Left lung (tissue), 10 donors: ENCODE measurements around the gene UBE2F. TPM values are rescaled to one million over a fixed set of nuclear protein-coding genes. Genes with fewer than 3 reads are reported as not detected.
"Not testable (repeated sequence)": the region's sequence is repeated elsewhere in the genome, so short reads cannot be mapped to it uniquely, and the experiment has no call there.

ENCODE experiments used
- ATAC-seq: fragments of 200-7000 bp; cut with Tn5 transposase; one replicate; pipeline ENCODE4 v1.9.1; 2020; ENCODE audit warnings: moderate library complexity
- DNase-seq, 4 donors: peaks; one replicate each; pipeline ENCODE4 v3.0.0-alpha.2; 2013 to 2020
- H3K27ac ChIP-seq, 2 donors: fragments of 200-600 bp; sonication (generic) in 1 of 2; one replicate each; pipeline versions ENCODE4 v1.5.0 to v1.8.0; 2020 to 2021
- H3K27me3 ChIP-seq, 2 donors: fragments of 200-600 bp; sonication (generic) in 1 of 2; one replicate each; pipeline versions ENCODE4 v1.5.0 to v1.8.0; 2020 to 2021
- H3K36me3 ChIP-seq, 2 donors: fragments of 200-600 bp; sonication (generic) in 1 of 2; one replicate each; pipeline versions ENCODE4 v1.5.0 to v1.8.0; 2020 to 2021
- H3K4me1 ChIP-seq, 2 donors: fragments of 200-600 bp; one replicate each; pipeline ENCODE4 v1.8.0; 2021
- H3K4me3 ChIP-seq, 2 donors: fragments of 200-600 bp; sonication (generic) in 1 of 2; one replicate each; pipeline versions ENCODE4 v1.5.0 to v1.8.0; 2020 to 2021; ENCODE audit warnings: mild to moderate bottlenecking in 1 of 2
- H3K9me3 ChIP-seq, 2 donors: fragments of 200-600 bp; sonication (generic) in 1 of 2; one replicate each; pipeline versions ENCODE4 v1.5.0 to v1.8.0; 2020 to 2021
- intact Hi-C, 2 donors: fragments of 100-400 bp; cut with DNase I; formaldehyde crosslinking; loops; one replicate each; pipeline versions ENCODE4 v1.11.2 to v1.14.2; 2022
- polyA plus RNA-seq, 6 donors: library from polyadenylated mRNA; unstranded; fragments of 120-200 nt; gene quantifications; one replicate each; pipeline ENCODE4 v1.2.1, GENCODE V29; 2013; ENCODE audit not compliant: insufficient read length in 6 of 6
- total RNA-seq, 2 donors: library from RNA; stranded (reverse); fragmentation: NEBNext Ultra II Directional; extraction: Animal tissue kit (Norgen Biotek cat#: 25700); gene quantifications; one replicate each; pipeline ENCODE4 v1.2.1, GENCODE V29; 2021
- TF ChIP-seq, protein P1 (sequence below), 2 donors: fragments of 200-600 bp; sonication (generic) in 1 of 2; IDR thresholded peaks; one replicate each; pipeline versions ENCODE4 v1.5.0 to v1.8.0; 2021; ENCODE audit warnings: antibody characterized with exemption in 2 of 2
- donor health status: DM: no; HTN: yes; CAD: no.
- donor health status: DM: no; HTN: no; CAD: no.

UBE2F gene
- total and polyA plus RNA-seq, 8 donors = 33.9 to 58.9 (median 34.7) TPM

- ATAC-seq = no peak
- Histone ChIP-seq H3K36me3 (no peaks in the 10 kb centered on the region), H3K27me3 (peaks cover 14 to 37% of the 10 kb centered on the region in 2 donors), H3K4me3 (no peak overlapping the region), H3K4me1 (peaks cover 8 to 9% of the 10 kb centered on the region in 2 donors), H3K27ac (no peak overlapping the region), H3K9me3 (no peaks in the 10 kb centered on the region)
- DNase-seq = no peak
- TF ChIP-seq, protein P1, sequence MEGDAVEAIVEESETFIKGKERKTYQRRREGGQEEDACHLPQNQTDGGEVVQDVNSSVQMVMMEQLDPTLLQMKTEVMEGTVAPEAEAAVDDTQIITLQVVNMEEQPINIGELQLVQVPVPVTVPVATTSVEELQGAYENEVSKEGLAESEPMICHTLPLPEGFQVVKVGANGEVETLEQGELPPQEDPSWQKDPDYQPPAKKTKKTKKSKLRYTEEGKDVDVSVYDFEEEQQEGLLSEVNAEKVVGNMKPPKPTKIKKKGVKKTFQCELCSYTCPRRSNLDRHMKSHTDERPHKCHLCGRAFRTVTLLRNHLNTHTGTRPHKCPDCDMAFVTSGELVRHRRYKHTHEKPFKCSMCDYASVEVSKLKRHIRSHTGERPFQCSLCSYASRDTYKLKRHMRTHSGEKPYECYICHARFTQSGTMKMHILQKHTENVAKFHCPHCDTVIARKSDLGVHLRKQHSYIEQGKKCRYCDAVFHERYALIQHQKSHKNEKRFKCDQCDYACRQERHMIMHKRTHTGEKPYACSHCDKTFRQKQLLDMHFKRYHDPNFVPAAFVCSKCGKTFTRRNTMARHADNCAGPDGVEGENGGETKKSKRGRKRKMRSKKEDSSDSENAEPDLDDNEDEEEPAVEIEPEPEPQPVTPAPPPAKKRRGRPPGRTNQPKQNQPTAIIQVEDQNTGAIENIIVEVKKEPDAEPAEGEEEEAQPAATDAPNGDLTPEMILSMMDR (IDR thresholded peaks at IDR 0.05) = no peak
- intact Hi-C loops = no loop called here
Observed at GRCh38 chr2:237955640-237956401, 11.0 kb upstream of the UBE2F start.

DNA sequence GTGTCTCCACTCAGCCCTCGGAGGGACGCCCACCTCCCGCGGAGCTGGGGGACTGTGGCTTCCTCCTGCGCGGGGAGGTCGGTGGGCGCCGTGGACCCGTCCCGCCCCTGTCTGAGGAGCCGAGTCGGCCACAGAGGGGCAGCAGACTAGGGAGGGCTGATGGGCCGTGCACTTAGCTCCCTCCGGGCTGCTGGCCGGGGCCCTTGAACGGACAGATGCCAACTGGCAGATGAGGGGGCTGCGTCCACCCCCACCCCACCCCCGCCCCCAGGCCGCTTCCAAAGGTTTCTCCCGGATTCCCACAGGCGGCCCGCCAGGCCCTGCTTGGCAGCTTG is 10.4 kb upstream of the UBE2F start:
- Histone ChIP-seq H3K27me3 (peaks cover 14 to 37% of the 10 kb centered on the region in 2 donors), H3K27ac (no peak overlapping the region), H3K9me3 (peaks cover 0 to 2% of the 10 kb centered on the region in 2 donors), H3K4me3 (no peak overlapping the region), H3K4me1 (peaks cover 8 to 9% of the 10 kb centered on the region in 2 donors), H3K36me3 (no peaks in the 10 kb centered on the region)
- intact Hi-C loops = no loop called here
- DNase-seq (no peak), ATAC-seq (no peak)
- TF ChIP-seq, protein P1 (IDR thresholded peaks at IDR 0.05) = no peak

DNA sequence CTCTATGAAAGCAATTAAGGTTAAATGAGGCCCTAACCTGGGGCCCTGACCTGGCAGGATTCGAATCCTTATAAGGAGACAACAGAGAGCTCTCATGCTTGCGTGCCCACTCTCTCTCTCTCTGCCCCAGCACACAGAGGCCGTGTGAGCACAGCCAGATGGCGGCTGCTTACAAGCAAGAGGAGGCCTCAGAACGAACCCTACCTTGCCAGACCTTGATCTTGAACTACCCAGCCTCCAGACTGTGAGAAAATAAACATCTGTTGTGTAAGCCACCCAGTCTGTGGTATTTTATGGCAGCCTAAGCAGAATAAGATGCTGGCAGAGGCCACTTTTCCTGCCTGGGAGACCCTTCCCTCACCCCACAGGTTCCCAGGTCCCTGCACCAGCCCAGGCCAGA is 5.2 kb upstream of the UBE2F start:
- TF ChIP-seq, protein P1 (IDR thresholded peaks at IDR 0.05) = no peak
- intact Hi-C loops = no loop called here
- Histone ChIP-seq H3K4me1 (peaks cover 0 to 5% of the 10 kb centered on the region in 2 donors), H3K36me3 (no peaks in the 10 kb centered on the region), H3K27ac (no peak overlapping the region), H3K27me3 (peaks cover 0 to 5% of the 10 kb centered on the region in 2 donors), H3K4me3 (no peak overlapping the region), H3K9me3 (peaks cover 0 to 18% of the 10 kb centered on the region in 2 donors)
- ATAC-seq (no peak), DNase-seq (no peak)

DNA sequence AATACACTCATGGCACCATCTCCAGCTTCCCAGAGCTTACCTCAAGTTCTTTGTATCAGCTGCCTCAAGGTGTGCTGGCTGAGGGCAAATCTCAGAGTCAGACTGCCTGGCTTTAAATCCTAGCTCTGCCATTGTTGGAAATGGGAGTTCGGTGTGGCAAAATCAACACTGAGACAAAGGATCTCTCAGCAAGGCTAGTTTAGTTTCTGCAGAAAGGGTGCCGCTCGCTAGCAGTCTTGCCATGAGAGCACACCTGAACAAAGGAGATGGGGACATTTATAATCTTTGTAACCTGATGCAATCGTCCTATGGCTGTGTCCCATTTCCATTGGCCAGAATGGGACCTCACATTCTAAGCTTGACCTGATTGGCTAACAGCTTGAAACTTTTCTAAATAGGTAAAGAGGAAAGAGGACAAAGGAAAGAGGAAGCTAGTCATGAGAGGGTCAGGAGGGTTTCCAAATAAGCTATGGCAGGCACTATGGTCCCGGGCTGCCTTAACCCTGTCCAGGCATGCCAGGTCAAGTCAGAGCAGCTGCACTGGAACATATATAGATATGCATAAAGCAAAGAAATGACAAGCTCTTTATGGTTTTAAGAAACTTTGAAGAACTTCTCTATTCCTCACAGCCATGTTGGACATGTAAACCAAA is 4.3 kb upstream of the UBE2F start:
- TF ChIP-seq, protein P1 (IDR thresholded peaks at IDR 0.05) = no peak
- intact Hi-C loops = no loop called here
- Histone ChIP-seq H3K9me3 (peaks cover 0 to 18% of the 10 kb centered on the region in 2 donors), H3K27ac (no peak overlapping the region), H3K4me3 (no peak overlapping the region), H3K4me1 (peaks cover 0 to 7% of the 10 kb centered on the region in 2 donors), H3K27me3 (no peaks in the 10 kb centered on the region), H3K36me3 (no peaks in the 10 kb centered on the region)
- DNase-seq = no peak
- ATAC-seq = no peak

- H3K27ac ChIP-seq, H3K27me3 ChIP-seq, H3K4me3 ChIP-seq, H3K36me3 ChIP-seq, intact Hi-C loops, ATAC-seq, DNase-seq: not testable (repeated sequence)
- Histone ChIP-seq H3K9me3 (peaks cover 0 to 18% of the 10 kb centered on the region in 2 donors), H3K4me1 (peaks cover 7 to 17% of the 10 kb centered on the region in 2 donors)
Observed at GRCh38 chr2:237963490-237963991, 3.3 kb upstream of the UBE2F start.
